Panc1 (cell line): ENCODE measurements around the gene STK26. TPM values are rescaled to one million over a fixed set of nuclear protein-coding genes. Genes with fewer than 3 reads are reported as not detected.
"Not testable (repeated sequence)": the region's sequence is repeated elsewhere in the genome, so short reads cannot be mapped to it uniquely, and the experiment has no call there.

Experiments used
- ATAC-seq: fragments of 200-7000 bp; cut with Tn5 transposase; 2 replicates; pipeline ENCODE4 v1.9.1; 2020; ENCODE audit warnings: mild to moderate bottlenecking, moderate library complexity
- BruUV-seq: library from RNA; stranded (reverse); fragments of 400-500 nt; replicated peaks from 2 replicates; lab custom pipeline; 2021; lab: Mats Ljungman, UMichigan
- CTCF ChIA-PET: fragments of 300-600 bp; sonication (Branson Sonifier 250); formaldehyde crosslinking; loops from one replicate; lab custom pipeline; 2022; ENCODE audit warnings: antibody characterized with exemption; lab: Charles Lee
- POLR2A ChIA-PET: fragments of 300-600 bp; sonication (Branson Sonifier 250); formaldehyde crosslinking; loops from one replicate; lab custom pipeline; 2022; ENCODE audit warnings: antibody characterized with exemption; lab: Charles Lee
- DNase-seq: peaks from one replicate; pipeline ENCODE4 v3.0.0-alpha.2; 2010; ENCODE audit warnings: low read depth, low spot score
- H3K27ac ChIP-seq: 2 replicates; pipeline ENCODE4 v1.5.1; 2011; ENCODE audit warnings: mild to moderate bottlenecking, low read length, inconsistent platforms
- H3K27me3 ChIP-seq: fragments of 200-500 bp; sonication (Bioruptor generic); 2 replicates; pipeline ENCODE4 v1.6.0; 2014; ENCODE audit warnings: low read length, inconsistent platforms; ENCODE audit not compliant: control insufficient read depth, insufficient read depth
- H3K36me3 ChIP-seq: fragments of 200-500 bp; sonication (Bioruptor generic); 2 replicates; pipeline ENCODE4 v1.5.1; 2014; ENCODE audit warnings: inconsistent platforms, mild to moderate bottlenecking, low read length, moderate library complexity; ENCODE audit not compliant: control insufficient read depth, insufficient read depth
- H3K4me1 ChIP-seq: 2 replicates; pipeline ENCODE4 v1.5.1; 2011; ENCODE audit warnings: inconsistent platforms, mild to moderate bottlenecking, low read length, moderate library complexity; ENCODE audit not compliant: control insufficient read depth, insufficient read depth
- H3K4me3 ChIP-seq, 2 experiments: 2 replicates each; pipeline ENCODE4 v1.5.1; 2011 to 2012; ENCODE audit warnings: low read depth in 2 of 2, low read length in 2 of 2, mild to moderate bottlenecking in 2 of 2, inconsistent platforms in 1 of 2, moderate library complexity in 1 of 2
- H3K9me3 ChIP-seq: fragments of 200-500 bp; sonication (Bioruptor generic); 2 replicates; pipeline ENCODE4 v1.5.1; 2014; ENCODE audit warnings: low read depth, mild to moderate bottlenecking, inconsistent platforms, low read length, moderate library complexity; ENCODE audit not compliant: control insufficient read depth, insufficient read depth
- CTCF ChIP-seq: fragments of 450-650 bp; IDR thresholded peaks from 2 replicates; pipeline ENCODE4 v1.5.1; 2017; ENCODE audit warnings: mild to moderate bottlenecking
- POLR2AphosphoS5 ChIP-seq: IDR thresholded peaks from 2 replicates; pipeline ENCODE4 v1.6.1; 2012; ENCODE audit warnings: mild to moderate bottlenecking, low read depth, low read length, moderate library complexity
- SIN3A ChIP-seq: IDR thresholded peaks from 2 replicates; pipeline ENCODE4 v1.6.1; 2012; ENCODE audit warnings: low read depth, mild to moderate bottlenecking, low read length, moderate library complexity, borderline replicate concordance; ENCODE audit not compliant: insufficient read depth
- in situ Hi-C: cut with HindIII; loops from 2 replicates; pipeline ENCODE4 v1.10.0; 2016; ENCODE audit warnings: low sequenced_read_pairs, low pct_unique_long_range_greater_than_20kb
- intact Hi-C: fragments of 100-400 bp; cut with micrococcal nuclease; formaldehyde crosslinking; loops from one replicate; pipeline ENCODE4 v1.10.0; 2022; ENCODE audit not compliant: unreplicated experiment
- total RNA-seq: library from RNA; stranded (reverse); gene quantifications from one replicate; pipeline ENCODE4 v1.2.1, GENCODE V29; 2021; ENCODE audit not compliant: unreplicated experiment
- TF ChIP-seq, protein P1 (sequence below), 2 experiments: IDR thresholded peaks; 2 replicates each; pipeline ENCODE4 v1.6.1; 2011 to 2012; ENCODE audit warnings: low read depth in 2 of 2, control low read depth in 1 of 2, low read length in 1 of 2, mild to moderate bottlenecking in 1 of 2, moderate library complexity in 1 of 2; ENCODE audit not compliant: insufficient read depth in 1 of 2

STK26 gene
- total RNA-seq, 1 experiment from 2014 or later, result 44.2 TPM

DNA sequence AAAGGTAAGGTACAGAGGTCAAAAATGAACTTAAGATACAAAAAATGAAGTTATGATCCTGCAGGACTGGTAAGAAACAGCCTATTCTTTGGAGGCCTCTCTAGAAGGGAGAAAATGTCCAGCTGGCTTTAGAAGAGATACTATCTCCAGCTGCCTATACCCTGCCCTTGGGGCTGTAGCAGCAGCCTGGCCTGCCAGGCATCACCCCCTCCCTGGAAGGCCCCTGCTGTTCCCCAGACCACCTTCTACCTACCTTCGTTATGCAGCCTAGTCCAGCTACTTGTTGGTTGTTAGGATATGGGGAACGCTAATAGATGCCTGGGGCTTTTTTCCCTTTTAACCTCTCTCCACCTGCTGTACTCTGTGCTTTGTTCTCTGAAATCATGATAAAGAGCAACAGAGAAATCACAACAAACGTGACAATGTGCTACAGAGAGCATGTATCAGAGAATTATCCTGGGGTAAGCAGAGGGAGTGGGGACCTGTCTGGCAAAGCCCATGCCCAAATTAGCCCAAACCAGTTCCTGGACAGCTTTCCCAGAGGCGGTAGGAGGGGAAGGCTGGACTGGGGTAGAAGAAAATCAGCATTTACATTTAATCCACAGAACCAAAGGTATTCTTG is 70.2 kb downstream of the STK26 start:
- in situ Hi-C loops, result no loop called here
- ATAC-seq, result no peak
- ChIA-PET CTCF (interaction anchor here (1.3 kb wide), 1 partner anchor 126 kb away, joined by 19 read pairs; the partner anchor contains the start of gene RAP2C), POLR2A (no interaction called here)
- H3K27me3 ChIP-seq, result peaks cover 9% of the 10 kb centered on the region; the same call in 1 of the 2 replicates
- no peak for DNase-seq
- H3K4me3 ChIP-seq, result no peak overlapping the region
- intact Hi-C loops, result loop anchor here (10.0 kb wide), 1 partner anchor 531 kb away; no protein-coding TSS in a partner anchor
- no peaks in the 10 kb centered on the region for H3K4me1 ChIP-seq
- no peak overlapping the region for H3K27ac ChIP-seq
- TF ChIP-seq CTCF (no peak), POLR2AphosphoS5 (no peak), SIN3A (no peak)
- TF ChIP-seq, protein P1, sequence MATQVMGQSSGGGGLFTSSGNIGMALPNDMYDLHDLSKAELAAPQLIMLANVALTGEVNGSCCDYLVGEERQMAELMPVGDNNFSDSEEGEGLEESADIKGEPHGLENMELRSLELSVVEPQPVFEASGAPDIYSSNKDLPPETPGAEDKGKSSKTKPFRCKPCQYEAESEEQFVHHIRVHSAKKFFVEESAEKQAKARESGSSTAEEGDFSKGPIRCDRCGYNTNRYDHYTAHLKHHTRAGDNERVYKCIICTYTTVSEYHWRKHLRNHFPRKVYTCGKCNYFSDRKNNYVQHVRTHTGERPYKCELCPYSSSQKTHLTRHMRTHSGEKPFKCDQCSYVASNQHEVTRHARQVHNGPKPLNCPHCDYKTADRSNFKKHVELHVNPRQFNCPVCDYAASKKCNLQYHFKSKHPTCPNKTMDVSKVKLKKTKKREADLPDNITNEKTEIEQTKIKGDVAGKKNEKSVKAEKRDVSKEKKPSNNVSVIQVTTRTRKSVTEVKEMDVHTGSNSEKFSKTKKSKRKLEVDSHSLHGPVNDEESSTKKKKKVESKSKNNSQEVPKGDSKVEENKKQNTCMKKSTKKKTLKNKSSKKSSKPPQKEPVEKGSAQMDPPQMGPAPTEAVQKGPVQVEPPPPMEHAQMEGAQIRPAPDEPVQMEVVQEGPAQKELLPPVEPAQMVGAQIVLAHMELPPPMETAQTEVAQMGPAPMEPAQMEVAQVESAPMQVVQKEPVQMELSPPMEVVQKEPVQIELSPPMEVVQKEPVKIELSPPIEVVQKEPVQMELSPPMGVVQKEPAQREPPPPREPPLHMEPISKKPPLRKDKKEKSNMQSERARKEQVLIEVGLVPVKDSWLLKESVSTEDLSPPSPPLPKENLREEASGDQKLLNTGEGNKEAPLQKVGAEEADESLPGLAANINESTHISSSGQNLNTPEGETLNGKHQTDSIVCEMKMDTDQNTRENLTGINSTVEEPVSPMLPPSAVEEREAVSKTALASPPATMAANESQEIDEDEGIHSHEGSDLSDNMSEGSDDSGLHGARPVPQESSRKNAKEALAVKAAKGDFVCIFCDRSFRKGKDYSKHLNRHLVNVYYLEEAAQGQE (IDR thresholded peaks at IDR 0.05; ENCODE audit: insufficient read depth in 1 of 2, low read depth in 2 of 2, low read length in 1 of 2), result no peak
- no peaks in the 10 kb centered on the region for H3K36me3 ChIP-seq
- no peaks in the 10 kb centered on the region for H3K9me3 ChIP-seq
- BruUV-seq, result no TSS peak

DNA sequence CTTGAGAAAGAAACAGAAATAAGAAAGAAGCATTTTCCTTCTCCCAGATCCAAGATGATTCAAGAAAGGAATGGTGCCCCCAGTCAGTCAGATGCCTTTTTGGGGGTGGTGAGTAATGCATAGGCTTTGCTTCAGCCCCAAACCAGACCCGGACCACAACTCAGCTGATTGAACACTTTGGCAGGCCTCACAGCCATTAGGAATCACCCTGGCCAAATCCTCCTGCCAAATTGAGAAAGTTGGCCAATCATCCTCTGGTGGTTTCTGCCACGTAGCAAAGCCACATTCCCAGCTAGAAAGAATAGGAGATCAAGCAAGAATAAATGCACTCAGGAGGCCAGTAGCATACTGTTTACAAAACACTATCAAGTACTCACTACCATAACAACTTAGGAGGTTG is 71.1 kb downstream of the STK26 start:
- H3K36me3 ChIP-seq, result no peaks in the 10 kb centered on the region
- ATAC-seq (no peak), DNase-seq (no peak)
- in situ Hi-C loops, result no loop called here
- POLR2A ChIA-PET, result no interaction called here
- H3K27ac ChIP-seq, result no peak overlapping the region
- no TSS peak for BruUV-seq
- H3K27me3 ChIP-seq, result peaks cover 9% of the 10 kb centered on the region; the same call in 1 of the 2 replicates
- H3K9me3 ChIP-seq, result no peaks in the 10 kb centered on the region
- H3K4me1 ChIP-seq, result no peaks in the 10 kb centered on the region
- H3K4me3 ChIP-seq, result no peak overlapping the region
- TF ChIP-seq CTCF (no peak), POLR2AphosphoS5 (no peak)
- CTCF ChIA-PET, result no interaction called here
- intact Hi-C loops, result loop anchor here (10.0 kb wide), 1 partner anchor 531 kb away; no protein-coding TSS in a partner anchor

- BruUV-seq, H3K4me3 ChIP-seq, DNase-seq, in situ Hi-C loops, POLR2A ChIA-PET, ATAC-seq, H3K4me1 ChIP-seq, H3K27ac ChIP-seq, H3K36me3 ChIP-seq, H3K9me3 ChIP-seq: not testable (repeated sequence)
- peaks cover 18% of the 10 kb centered on the region for H3K27me3 ChIP-seq
- CTCF ChIA-PET, result interaction anchor here (0.6 kb wide), 1 partner anchor 151 kb away, joined by 3 read pairs; no protein-coding TSS in a partner anchor
- intact Hi-C loops, result loop anchor here (10.0 kb wide), 1 partner anchor 526 kb away; no protein-coding TSS in a partner anchor
Observed at GRCh38 chrX:132098704-132099103, 75.6 kb downstream of the STK26 start.
